Eye (tissue), 1 donor: Measurements from ENCODE around the gene TSPO.
"Not testable (repeated sequence)": the region's sequence is repeated elsewhere in the genome, so short reads cannot be mapped to it uniquely, and the experiment has no call there.

Experiments
- DNase-seq: peaks from one replicate; pipeline ENCODE4 v3.0.0-alpha.2; 2015

TSPO gene

DNA sequence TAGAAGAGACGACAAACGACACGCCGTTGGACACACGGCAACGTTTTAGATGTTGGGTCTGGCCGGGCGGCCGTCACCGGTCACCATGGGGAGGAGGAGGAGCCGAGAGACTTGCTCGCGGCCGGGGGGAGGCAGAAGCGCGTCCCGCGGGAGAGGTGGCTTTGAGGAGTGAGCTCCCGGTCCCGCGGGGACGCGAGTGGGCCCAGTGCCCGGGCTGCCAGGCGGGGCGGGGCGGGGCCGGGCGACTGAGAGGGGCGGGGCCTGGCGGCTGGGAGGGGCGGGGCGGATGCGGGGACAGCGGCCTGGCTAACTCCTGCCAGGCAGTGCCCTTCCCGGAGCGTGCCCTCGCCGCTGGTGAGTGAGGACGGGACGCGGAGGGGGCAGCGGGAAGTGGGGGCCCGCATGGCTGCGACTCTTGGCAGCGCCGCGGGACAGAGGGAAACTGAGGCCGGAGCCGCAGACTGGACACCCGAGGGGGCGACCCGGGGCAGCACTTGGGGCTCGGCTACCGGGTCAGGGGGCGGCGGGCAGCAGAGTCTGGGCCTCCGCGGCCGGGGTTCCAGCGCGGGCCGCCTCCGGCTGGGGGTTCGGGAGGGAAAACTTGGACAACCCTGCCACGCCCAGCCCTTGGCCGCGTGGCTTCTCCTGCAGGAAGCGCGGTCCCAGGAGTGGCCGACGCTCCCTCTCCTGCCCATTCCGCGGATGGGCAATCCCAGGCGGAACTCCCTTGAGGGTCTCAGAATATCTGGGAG lies at the start of gene TSPO:
TSS of gene TSPO (plus strand) at position 309 of the 752 bp plus-strand sequence. CDS start 7,680 bp downstream, outside the sequence.
- peak; percentile 45 for DNase-seq

DNA sequence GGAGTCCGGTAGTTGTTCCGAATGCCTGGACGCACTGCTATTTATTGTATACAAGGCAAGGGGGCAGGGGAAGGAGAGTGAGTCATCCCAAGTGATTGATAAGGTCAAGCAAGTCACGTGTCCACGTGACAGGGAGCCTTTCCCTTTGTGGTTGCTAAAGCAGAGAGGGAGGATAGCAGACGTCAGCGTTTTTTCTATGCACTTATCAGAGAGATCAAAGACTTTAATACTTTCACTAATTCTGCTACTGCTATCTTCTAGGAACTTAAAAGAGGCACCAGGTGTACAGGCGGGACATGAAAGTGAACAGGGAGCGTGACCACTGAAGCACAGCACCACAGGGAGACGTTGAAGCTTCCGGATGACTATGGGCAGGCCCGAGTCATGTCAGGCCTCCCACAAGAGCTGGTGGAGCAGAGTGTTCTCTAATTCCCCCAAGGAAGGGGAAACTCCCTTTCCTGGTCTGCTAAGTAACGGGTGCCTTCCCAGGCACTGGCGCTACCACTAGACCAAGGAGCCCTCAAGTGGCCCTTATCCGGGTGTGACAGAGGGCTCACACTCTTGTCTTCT lies 47.2 kb upstream of the TSPO start:
- DNase-seq, result peak; percentile 39

DNA sequence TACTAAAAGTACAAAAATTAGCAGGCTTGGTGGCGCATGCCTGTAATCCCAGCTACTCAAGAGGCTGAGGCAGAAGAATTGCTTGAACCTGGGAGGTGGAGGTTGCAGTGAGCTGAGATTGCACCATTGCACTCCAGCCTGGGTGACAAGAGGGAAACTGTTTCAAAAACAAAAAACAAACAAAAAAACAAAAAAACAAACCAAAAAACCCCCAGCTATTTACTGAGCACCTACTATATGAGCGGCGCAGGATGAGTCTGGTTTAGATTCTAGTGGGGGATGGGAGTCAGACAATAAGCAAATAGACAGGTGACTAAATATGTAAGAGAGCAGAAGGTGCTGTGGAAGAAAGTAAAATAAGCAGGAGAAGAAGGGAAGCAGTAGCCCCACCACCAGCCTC lies 46.4 kb upstream of the TSPO start:
- not testable (repeated sequence) for DNase-seq

DNA sequence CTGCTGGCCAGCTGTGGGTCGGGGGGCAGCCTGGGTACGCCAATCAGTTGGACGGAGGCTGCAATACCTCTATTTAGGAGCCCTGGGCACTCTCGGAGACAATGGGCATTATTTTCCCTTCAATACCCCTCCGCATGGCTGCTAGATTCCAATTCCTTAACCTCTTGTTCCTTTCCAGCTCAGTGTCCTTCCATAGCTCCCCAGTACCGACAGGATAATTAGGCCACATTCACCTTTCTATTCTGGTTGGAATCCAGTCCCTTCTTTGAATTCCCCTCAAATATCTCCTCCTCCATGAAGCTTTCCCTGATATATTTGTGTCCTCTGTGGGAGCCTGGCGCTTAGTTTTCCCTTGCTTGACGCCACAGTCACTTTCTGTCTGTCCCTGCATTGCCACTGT lies 45.1 kb upstream of the TSPO start:
- no peak for DNase-seq

DNA sequence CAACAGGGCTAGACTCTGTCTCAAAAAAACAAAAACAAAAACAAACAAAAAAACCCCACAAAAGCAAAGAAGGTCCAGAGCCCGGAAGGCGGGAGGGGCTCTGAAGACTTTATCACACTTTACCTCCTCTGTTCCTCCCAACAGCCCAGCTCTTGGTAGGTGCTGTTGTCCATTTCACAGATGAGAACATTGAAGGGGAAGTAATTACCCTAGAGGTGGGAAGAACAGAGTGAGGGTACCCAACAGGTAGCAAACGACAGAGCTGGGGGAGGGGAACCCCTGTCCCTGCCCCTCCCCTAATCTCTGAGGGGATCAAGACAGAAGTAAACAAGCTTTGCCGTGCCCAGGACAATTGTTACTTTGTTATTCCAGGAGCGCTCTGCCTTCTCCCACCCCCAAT lies 41.8 kb upstream of the TSPO start:
- no peak for DNase-seq

DNA sequence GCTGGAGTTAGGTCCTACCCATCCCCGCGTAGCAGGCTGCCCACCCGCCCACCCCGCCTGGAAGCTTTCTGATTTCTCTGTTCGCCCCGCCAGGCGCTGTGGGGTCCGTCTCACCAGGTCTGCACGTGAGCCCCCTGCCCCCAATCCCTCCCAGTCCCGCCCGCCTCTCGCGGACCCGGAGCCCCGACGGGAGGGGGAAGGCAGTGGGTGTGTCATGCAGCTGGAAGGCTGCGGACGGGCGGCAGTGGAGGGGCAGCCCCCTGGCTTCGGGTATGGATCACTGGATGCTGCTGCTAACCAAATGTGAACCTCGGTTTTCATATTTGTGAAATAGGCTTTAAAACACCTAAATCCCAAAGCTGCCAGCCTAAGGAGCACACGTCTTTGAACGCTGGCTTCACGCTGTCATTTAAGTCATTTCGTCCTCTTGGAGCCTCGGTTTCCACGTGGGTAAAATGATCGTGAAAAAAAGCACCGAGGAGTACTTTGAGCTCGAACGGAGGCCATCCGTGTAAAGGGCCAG lies 41.4 kb upstream of the TSPO start:
- DNase-seq, result no peak

DNA sequence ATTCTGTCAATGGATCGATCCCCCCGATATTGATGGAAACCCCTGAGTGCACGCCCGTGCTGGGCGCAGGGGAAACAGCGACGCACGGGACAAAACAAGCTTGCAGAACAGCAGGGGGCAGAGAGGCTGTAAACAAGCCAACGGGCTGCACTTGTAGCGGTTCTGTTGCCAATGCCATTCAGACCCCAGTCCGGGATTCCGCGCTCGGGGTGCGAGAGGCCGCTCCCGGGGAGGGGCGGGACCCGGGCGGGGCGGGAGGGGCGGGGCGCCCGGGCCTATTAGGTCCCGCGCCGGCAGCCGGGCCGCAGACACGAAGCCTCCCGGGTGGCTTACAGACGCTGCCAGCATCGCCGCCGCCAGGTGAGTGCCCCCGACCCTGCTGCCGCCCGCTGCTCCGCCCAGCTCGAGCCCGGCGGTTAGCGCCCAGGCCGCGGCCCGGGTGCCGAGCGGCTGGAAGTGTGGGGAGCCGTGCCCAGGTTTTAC lies 40.9 kb upstream of the TSPO start, which contains the start of gene BIK:
TSS of gene BIK (plus strand) at position 307 of the 483 bp plus-strand sequence. CDS start 13,273 bp downstream, outside the sequence.
- DNase-seq, result peak; percentile 75

DNA sequence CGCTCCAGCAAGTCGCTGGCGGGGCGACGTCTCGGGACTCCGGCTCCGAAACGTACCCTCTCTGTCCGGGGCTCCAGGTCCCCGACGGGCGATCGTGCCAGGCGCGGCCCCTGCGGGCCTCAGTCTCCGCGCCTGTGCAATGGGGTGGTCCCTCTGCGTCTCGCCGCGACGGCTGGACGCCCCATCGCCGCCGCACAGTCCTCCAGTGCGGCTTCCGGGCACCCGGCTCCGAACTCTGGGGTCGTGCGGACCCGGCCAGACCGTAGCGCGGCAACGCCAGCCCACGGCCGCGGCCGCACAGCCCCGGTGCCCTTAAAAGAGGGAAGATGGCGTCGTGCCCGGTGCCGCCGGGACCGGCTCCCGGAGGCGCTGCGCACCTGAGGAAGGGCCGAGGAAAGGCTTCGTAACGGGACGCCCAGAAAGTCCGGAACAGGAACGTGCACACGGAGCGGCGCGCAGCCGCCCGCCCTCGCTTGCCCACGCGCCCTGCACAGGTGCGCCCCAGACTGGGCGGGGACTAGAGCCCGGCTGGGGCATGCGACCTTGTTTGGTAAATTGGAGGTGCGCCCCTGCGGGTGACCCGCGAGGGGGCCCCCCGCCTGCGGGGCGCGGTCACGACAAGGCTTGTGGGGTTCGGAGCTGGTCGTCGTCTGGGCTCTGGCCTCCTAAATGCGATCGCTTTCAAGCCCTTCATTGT lies 40.3 kb upstream of the TSPO start:
- DNase-seq, result peak; percentile 43

DNA sequence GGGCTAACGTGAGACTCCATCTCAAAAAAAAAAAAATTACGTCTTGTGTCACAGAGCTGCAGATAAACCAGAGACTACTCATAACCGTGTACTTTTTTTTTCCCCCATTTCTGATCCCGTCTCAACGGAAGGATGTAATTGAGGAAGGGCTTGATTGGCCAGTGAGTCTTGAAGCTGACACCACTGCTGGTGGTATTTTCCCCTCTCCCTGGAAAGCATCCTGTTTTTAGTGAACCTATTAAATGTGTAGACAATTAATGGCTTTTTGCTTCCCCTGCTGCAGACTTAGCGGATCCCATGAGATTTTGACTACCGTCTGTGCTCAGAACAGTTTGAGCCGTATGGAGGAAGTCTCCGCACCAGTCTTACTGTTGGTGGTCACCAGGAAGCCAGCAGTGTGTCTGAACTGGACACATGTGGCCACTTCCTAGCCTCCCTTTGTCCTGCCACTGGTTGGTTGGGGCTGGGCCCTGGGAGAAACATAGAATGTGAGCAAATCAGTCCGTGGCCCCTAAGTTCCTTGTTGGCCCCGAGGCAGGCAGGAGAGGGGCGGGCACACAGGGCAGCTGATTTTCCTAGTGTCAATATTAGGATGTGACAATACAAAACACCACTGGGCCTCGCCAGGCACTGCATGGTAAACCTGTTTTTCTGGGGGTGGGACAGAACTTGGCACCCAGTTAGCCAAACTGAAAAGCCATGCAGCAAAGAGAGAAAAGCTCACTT lies 37.7 kb upstream of the TSPO start:
- no peak for DNase-seq

DNA sequence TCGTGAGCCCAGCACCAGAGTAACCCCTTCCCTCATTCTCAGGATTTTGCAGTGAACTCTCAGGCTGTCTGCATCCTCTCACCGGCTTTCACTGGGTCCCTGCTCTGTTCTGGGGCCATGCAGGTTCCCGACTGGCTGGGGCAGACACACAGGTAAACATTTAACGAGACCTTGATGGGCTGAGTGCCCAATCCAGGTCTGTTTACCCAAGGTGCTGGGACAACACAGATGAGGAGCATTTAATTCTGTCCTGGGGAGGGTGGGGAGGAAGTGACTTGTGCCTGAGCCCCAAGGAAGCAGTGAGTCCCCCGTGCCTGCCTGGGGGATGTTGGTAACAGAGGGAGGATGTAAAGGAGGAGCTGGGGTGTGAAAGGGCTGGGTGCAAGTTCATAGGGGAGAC lies 36.4 kb upstream of the TSPO start:
- DNase-seq, result no peak

DNA sequence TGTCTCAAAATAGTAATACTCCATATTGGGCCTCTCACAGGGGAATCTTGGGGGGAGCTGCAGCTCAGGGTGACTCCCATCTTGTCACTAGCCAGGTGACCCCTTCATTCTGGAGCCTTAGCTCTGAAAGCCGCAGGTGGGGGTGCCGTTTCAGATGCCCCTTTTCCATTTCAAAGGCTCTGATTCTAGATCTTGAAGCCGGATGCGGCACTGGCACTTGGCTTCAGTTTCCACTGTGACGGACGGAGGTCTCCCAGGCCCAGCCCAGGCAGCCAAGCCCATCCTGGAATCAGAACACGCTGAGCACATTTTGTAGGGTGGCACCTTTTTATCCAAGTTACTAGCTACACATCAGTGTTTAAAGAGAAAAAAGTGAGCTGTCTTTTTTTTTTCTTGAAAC lies 34.4 kb upstream of the TSPO start:
- no peak for DNase-seq

DNA sequence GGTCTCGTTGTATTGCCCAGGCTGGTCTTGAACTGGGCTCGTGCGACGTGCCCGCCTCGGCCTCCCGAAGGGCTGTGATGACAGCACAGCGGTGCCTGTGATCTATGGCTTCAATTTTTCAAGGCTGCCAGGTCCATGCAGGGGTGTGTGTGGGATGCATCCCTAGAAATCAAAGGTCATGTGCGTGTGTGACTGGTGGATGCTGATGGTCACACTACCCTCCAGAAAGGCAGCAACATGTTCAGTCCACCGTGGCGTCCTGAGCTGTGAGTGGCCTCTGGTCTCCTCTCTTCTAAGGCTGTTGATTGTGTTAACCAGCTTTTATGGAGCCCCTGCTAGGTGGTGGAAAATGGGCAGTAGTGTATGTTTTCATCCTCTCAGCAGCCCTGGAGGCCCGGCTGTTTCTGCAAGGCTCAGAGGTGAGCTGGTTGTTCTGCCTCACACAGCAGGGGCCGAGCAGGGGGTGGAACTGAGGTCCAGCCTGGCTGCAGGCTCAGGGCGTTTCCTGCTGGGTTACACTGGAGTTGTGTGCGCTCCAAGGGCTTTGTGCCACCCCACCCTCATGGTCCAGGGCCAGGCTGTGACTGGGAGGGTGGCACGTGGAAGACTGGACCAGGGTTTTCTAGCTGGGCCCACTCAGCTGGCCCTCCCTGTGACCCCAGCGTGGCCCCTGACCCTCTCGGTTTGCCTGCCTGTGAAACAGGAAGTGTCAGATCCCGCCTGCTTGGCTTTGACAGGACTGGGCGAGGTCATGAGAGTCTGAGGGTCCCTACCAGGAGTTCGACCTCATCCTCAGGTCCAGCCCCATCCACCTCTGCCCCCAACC lies 33.1 kb upstream of the TSPO start:
- DNase-seq, result no peak

DNA sequence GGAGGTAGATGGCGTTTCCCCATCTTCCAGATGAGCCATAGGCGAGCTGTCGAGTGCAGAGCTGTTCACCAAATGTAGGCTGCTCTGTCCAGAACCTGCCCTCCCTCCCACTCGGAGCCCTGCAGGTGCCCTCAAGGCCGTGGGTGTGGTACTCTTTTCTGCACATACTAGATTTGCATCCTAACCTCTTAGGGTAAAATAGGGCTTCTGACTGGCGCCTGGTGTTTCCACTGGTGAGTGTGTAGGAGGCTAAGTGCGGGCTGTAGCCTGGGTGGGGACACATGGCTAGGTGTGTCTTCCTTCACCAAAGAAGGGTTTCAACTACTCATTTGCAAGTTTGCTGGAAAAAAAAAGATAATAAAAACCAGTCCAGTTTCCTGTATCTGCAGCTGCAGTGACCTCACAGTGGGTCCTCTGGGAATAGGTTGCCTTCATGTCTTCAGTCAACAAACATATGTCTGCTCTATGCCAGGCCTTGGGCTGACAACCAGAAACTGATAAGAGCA lies 32.4 kb upstream of the TSPO start:
- no peak for DNase-seq

DNA sequence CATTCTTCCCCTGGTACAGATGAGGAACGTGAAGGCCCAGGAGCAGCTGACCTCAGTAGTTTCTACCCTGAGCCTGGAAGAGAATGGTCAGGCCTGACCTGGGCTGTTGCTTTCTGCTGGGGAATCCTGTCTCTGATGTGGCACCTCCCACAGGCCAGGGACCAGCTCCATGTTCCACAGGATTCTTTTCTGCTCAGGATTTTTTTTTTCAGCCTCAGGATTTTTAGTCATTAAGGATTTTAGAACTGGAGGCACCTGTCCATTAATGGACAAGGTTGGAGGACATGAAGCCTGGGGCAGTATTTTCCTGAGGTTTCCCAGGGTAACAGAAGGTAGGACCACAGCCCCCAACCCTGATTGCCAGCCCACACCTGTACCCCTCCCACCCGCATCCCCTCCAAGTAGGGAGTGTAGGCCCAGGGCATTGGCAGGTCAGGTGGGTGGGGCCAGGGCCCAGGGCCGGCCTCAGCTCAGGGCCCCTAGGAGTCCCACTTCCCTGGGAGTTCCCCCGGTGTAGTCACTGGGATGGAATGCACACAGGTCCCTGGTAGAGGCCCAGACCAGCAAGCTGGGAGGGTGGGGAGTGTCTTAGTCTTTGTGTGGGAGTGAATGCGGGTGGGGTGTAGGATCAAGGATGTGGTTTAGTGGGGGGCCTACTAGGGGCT lies 24.7 kb upstream of the TSPO start:
- no peak for DNase-seq

DNA sequence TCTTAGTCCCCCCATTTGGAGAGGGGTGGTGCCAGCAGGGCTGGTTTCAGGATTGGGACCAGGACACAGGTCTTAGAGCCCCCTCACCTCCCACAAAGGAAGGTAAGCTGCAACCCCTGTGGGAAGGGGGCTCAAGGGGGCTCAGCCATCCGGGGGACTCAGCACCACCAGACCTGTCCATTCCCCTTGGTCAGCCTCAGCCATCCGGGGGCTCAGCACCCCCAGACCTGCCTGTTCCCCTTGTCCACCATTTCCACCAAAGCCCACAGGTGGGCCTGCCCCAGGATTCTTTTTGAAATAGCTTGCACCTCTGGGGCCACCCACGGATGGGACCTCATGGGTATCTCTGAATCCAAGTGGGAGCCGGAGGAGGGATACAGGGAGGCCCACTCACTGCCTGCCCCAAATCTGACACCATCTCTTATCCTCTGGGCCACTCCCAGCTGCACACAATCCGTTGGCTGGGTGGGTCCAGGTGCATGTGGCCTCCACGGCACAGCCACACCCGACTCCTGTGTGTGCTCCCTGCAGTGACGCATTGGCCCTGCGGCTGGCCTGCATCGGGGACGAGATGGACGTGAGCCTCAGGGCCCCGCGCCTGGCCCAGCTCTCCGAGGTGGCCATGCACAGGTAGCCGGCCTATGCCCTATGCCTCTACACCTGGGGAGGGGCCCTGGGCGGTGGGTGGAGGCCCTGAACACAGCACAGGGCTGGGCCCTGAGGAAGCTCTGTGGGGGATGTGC lies 24.0 kb upstream of the TSPO start:
- DNase-seq, result no peak

DNA sequence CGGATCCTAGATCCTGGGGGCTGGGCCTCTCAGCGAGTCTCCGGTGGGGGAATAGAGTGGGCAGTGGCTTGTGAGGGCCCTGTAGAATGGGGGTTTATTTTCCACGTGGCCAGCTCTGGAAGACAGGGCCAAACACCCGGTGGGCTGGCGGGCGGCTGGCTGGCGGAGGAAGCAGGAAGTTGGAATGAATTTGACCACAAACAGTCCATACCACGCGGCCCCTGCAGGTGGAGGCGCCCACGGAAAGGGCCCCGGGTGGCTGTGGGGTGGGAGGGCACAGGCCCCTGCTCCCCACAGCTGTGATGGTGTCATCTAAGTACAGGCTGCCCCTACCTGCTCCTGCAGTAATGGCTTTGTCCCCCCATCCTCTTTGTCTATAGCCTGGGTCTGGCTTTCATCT lies 23.2 kb upstream of the TSPO start:
- DNase-seq, result no peak

DNA sequence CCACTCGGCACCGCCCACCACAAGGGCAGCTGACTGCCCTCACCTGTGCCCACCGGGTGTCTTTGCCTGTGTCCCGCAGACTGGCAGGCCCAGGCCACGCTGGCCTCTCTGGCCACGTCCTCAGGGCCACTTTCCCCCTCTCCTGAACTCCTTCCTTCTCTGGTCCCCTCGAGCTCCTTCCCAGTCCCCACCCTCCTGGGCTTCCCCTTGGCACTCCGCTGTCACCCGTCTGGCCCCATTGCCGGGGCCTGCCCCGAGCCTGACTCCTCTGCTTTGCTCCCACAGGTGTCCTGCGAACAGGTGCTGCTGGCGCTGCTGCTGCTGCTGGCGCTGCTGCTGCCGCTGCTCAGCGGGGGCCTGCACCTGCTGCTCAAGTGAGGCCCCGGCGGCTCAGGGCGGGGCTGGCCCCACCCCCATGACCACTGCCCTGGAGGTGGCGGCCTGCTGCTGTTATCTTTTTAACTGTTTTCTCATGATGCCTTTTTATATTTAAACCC lies 22.4 kb upstream of the TSPO start:
- no peak for DNase-seq

DNA sequence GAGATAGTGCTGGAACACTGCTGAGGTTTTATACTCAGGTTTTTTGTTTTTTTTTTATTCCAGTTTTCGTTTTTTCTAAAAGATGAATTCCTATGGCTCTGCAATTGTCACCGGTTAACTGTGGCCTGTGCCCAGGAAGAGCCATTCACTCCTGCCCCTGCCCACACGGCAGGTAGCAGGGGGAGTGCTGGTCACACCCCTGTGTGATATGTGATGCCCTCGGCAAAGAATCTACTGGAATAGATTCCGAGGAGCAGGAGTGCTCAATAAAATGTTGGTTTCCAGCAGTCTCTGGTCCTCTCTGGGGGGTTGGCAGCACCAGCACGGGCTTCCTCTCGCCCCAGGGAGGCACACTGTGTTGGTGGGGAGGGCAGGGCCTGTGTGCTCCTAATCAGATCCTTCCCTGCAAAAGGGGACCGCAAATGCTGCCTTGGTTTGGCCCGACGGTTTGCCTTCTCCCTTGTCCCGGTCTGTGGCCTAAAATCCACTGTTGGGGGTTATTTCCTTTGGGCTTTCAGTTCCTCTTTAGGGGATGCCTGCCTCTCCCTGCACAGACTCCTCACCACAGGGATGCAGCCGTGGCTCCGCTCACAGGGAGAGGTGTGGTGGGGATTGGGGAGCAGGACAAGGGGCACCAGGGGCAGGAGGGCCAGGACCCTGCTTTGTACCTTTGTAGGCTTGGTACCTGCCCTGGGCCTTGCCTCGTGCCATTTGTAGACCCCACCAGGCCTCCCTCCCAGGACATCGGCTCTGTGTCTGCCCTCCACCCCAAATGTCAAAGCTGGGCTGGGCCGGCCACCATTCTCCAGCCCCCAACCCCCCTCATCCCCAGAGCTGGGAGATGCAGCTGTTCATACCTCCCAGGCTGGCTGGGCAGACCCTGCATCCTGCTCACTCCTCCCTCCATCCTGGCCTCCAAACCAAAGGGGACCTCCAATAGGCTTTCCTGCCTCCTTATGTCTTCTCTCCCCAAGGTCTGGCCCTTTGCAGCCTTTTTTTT lies 21.6 kb upstream of the TSPO start:
- DNase-seq, result no peak
